Measurements from ENCODE around the gene HIF3A.
A peak's percentile ranks its signal among the peaks of the same experiment; 100 is the strongest.
"Not testable (repeated sequence)": the region's sequence is repeated elsewhere in the genome, so short reads cannot be mapped to it uniquely, and the experiment has no call there.

HIF3A gene

GRCh38 chr19:46374536-46375475 lies 78.0 kb downstream of the HIF3A start:
- no peak for DNase-seq (ENCODE audit: low spot score in 2 of 2)
- Mint-ChIP-seq H3K4me3 (no peak overlapping the region), H3K4me1 (peaks cover 20% of the 10 kb centered on the region), H3K36me3 (ENCODE audit: insufficient read depth) (peaks cover 15% of the 10 kb centered on the region), H3K27ac (ENCODE audit: low read depth) (no peak overlapping the region), H3K9me3 (no peaks in the 10 kb centered on the region), H3K27me3 (no peaks in the 10 kb centered on the region)
- no peak for ATAC-seq (replicated peaks; ENCODE audit: extremely low read depth, poor library complexity, severe bottlenecking)

- not testable (repeated sequence) for ATAC-seq (replicated peaks; ENCODE audit: extremely low read depth, poor library complexity, severe bottlenecking); H3K27ac Mint-ChIP-seq (ENCODE audit: low read depth); H3K27me3 Mint-ChIP-seq; DNase-seq (ENCODE audit: low spot score in 2 of 2); H3K9me3 Mint-ChIP-seq; H3K4me3 Mint-ChIP-seq
- Mint-ChIP-seq H3K36me3 (ENCODE audit: insufficient read depth) (peaks cover 17% of the 10 kb centered on the region), H3K4me1 (peaks cover 26% of the 10 kb centered on the region)
Observed at GRCh38 chr19:46375476-46376067, 78.7 kb downstream of the HIF3A start.

GRCh38 chr19:46376241-46377153 lies 79.7 kb downstream of the HIF3A start:
- H3K4me3 Mint-ChIP-seq = no peak overlapping the region
- peaks cover 23% of the 10 kb centered on the region for H3K36me3 Mint-ChIP-seq (ENCODE audit: insufficient read depth)
- ATAC-seq (replicated peaks; ENCODE audit: extremely low read depth, poor library complexity, severe bottlenecking) (no peak), DNase-seq (ENCODE audit: low spot score in 2 of 2) (no peak)
- peaks cover 23% of the 10 kb centered on the region for H3K4me1 Mint-ChIP-seq
- no peaks in the 10 kb centered on the region for H3K27me3 Mint-ChIP-seq
- no peaks in the 10 kb centered on the region for H3K9me3 Mint-ChIP-seq
- no peak overlapping the region for H3K27ac Mint-ChIP-seq (ENCODE audit: low read depth)

GRCh38 chr19:46378268-46378667 lies 81.4 kb downstream of the HIF3A start:
- no peak for DNase-seq (ENCODE audit: low spot score in 2 of 2)
- no peak for ATAC-seq (replicated peaks; ENCODE audit: extremely low read depth, poor library complexity, severe bottlenecking)
- H3K9me3 Mint-ChIP-seq = no peaks in the 10 kb centered on the region
- peaks cover 17% of the 10 kb centered on the region for H3K4me1 Mint-ChIP-seq
- no peak overlapping the region for H3K27ac Mint-ChIP-seq (ENCODE audit: low read depth)
- H3K36me3 Mint-ChIP-seq (ENCODE audit: insufficient read depth) = peaks cover 35% of the 10 kb centered on the region
- H3K27me3 Mint-ChIP-seq = no peaks in the 10 kb centered on the region
- no peak overlapping the region for H3K4me3 Mint-ChIP-seq

- peak overlapping the region; percentile 47 for H3K27ac Mint-ChIP-seq (ENCODE audit: low read depth)
- no peaks in the 10 kb centered on the region for H3K27me3 Mint-ChIP-seq
- H3K36me3 Mint-ChIP-seq (ENCODE audit: insufficient read depth) = peaks cover 39% of the 10 kb centered on the region
- peaks cover 17% of the 10 kb centered on the region for H3K4me1 Mint-ChIP-seq
- no peaks in the 10 kb centered on the region for H3K9me3 Mint-ChIP-seq
- DNase-seq (ENCODE audit: low spot score in 2 of 2) (no peak), ATAC-seq (replicated peaks; ENCODE audit: extremely low read depth, poor library complexity, severe bottlenecking) (no peak)
- H3K4me3 Mint-ChIP-seq = no peak overlapping the region
Observed at GRCh38 chr19:46380690-46381089, 83.8 kb downstream of the HIF3A start.

- peaks cover 38% of the 10 kb centered on the region for H3K36me3 Mint-ChIP-seq (ENCODE audit: insufficient read depth)
- no peaks in the 10 kb centered on the region for H3K27me3 Mint-ChIP-seq
- H3K4me1 Mint-ChIP-seq = peaks cover 17% of the 10 kb centered on the region
Observed at GRCh38 chr19:46381346-46381745, 84.5 kb downstream of the HIF3A start.

GRCh38 chr19:46381756-46382345 lies 85.0 kb downstream of the HIF3A start:
- Mint-ChIP-seq H3K27ac (ENCODE audit: low read depth) (no peak overlapping the region), H3K9me3 (no peaks in the 10 kb centered on the region), H3K27me3 (no peaks in the 10 kb centered on the region), H3K4me3 (no peak overlapping the region), H3K36me3 (ENCODE audit: insufficient read depth) (peaks cover 38% of the 10 kb centered on the region), H3K4me1 (peaks cover 17% of the 10 kb centered on the region)
- no peak for ATAC-seq (replicated peaks; ENCODE audit: extremely low read depth, poor library complexity, severe bottlenecking)
- no peak for DNase-seq (ENCODE audit: low spot score in 2 of 2)

More at GRCh38 chr19:46381346-46381745, 84.5 kb downstream of the HIF3A start:
- ATAC-seq (replicated peaks; ENCODE audit: extremely low read depth, poor library complexity, severe bottlenecking) (no peak), DNase-seq (ENCODE audit: low spot score in 2 of 2) (no peak)
- H3K4me3 Mint-ChIP-seq = no peak overlapping the region
- H3K27ac Mint-ChIP-seq (ENCODE audit: low read depth) = peak overlapping the region; percentile 47
- H3K9me3 Mint-ChIP-seq = no peaks in the 10 kb centered on the region

GRCh38 chr19:46383171-46383815 lies 86.5 kb downstream of the HIF3A start:
- no peak overlapping the region for H3K27ac Mint-ChIP-seq (ENCODE audit: low read depth)
- H3K9me3 Mint-ChIP-seq = no peaks in the 10 kb centered on the region
- peaks cover 11% of the 10 kb centered on the region for H3K4me1 Mint-ChIP-seq
- no peak for DNase-seq (ENCODE audit: low spot score in 2 of 2)
- ATAC-seq (replicated peaks; ENCODE audit: extremely low read depth, poor library complexity, severe bottlenecking) = no peak
- H3K4me3 Mint-ChIP-seq = no peak overlapping the region
- no peaks in the 10 kb centered on the region for H3K27me3 Mint-ChIP-seq
- peaks cover 37% of the 10 kb centered on the region for H3K36me3 Mint-ChIP-seq (ENCODE audit: insufficient read depth)

GRCh38 chr19:46383846-46384245 lies 87.0 kb downstream of the HIF3A start:
- Mint-ChIP-seq H3K4me1 (peaks cover 11% of the 10 kb centered on the region), H3K27ac (ENCODE audit: low read depth) (no peak overlapping the region), H3K9me3 (no peaks in the 10 kb centered on the region), H3K36me3 (ENCODE audit: insufficient read depth) (peaks cover 38% of the 10 kb centered on the region), H3K4me3 (no peak overlapping the region), H3K27me3 (no peaks in the 10 kb centered on the region)
- ATAC-seq (replicated peaks; ENCODE audit: extremely low read depth, poor library complexity, severe bottlenecking) (no peak), DNase-seq (ENCODE audit: low spot score in 2 of 2) (no peak)

GRCh38 chr19:46384396-46384795 lies 87.6 kb downstream of the HIF3A start:
- peaks cover 37% of the 10 kb centered on the region for H3K36me3 Mint-ChIP-seq (ENCODE audit: insufficient read depth)
- peaks cover 11% of the 10 kb centered on the region for H3K4me1 Mint-ChIP-seq
- ATAC-seq (replicated peaks; ENCODE audit: extremely low read depth, poor library complexity, severe bottlenecking) = no peak
- H3K27ac Mint-ChIP-seq (ENCODE audit: low read depth) = no peak overlapping the region
- no peaks in the 10 kb centered on the region for H3K27me3 Mint-ChIP-seq
- no peak for DNase-seq (ENCODE audit: low spot score in 2 of 2)
- H3K4me3 Mint-ChIP-seq = no peak overlapping the region
- no peaks in the 10 kb centered on the region for H3K9me3 Mint-ChIP-seq

GRCh38 chr19:46385636-46386035 lies 88.8 kb downstream of the HIF3A start:
- ATAC-seq (replicated peaks; ENCODE audit: extremely low read depth, poor library complexity, severe bottlenecking) (no peak), DNase-seq (ENCODE audit: low spot score in 2 of 2) (no peak)
- Mint-ChIP-seq H3K9me3 (no peaks in the 10 kb centered on the region), H3K36me3 (ENCODE audit: insufficient read depth) (peaks cover 36% of the 10 kb centered on the region), H3K4me3 (no peak overlapping the region), H3K27me3 (no peaks in the 10 kb centered on the region), H3K4me1 (peaks cover 9% of the 10 kb centered on the region), H3K27ac (ENCODE audit: low read depth) (peak overlapping the region; percentile 13)

GRCh38 chr19:46386151-46386550 lies 89.3 kb downstream of the HIF3A start:
- Mint-ChIP-seq H3K4me3 (no peak overlapping the region), H3K27me3 (no peaks in the 10 kb centered on the region), H3K9me3 (no peaks in the 10 kb centered on the region), H3K36me3 (ENCODE audit: insufficient read depth) (peaks cover 34% of the 10 kb centered on the region), H3K4me1 (peaks cover 4% of the 10 kb centered on the region), H3K27ac (ENCODE audit: low read depth) (peak overlapping the region; percentile 13)
- ATAC-seq (replicated peaks; ENCODE audit: extremely low read depth, poor library complexity, severe bottlenecking) = no peak
- DNase-seq (ENCODE audit: low spot score in 2 of 2) = no peak

Measured in central memory CD8-positive, alpha-beta T cell (primary cell).